Suppressor macrophage (primary cell): Measurements from ENCODE around the gene MYH4.

Experiments
- DNase-seq, 4 experiments: peaks; one replicate each; pipeline ENCODE4 v3.0.0-alpha.2; 2020 to 2022

MYH4 gene

DNA sequence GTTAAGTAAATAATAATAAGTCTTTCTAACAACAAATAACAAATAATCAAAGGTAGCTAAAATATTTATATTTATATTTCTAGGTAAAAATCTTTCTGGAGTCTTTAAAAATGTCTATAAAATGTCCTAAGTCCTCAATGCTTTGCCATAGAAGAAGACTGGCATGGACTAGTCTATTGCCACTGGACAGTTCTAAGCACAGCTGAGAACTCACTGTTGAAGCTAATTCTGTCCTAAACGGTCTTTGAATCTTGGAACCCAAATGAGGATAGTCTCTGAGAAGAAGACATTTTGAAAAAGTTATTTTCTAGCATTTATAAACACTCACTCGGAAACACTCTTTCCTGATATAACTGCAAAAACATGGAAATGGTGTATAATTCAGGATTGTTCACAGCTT lies 48.1 kb downstream of the MYH4 start:
- no peak for DNase-seq

GRCh38 chr17:10420811-10421210 lies 48.5 kb downstream of the MYH4 start:
- DNase-seq, result no peak

DNA sequence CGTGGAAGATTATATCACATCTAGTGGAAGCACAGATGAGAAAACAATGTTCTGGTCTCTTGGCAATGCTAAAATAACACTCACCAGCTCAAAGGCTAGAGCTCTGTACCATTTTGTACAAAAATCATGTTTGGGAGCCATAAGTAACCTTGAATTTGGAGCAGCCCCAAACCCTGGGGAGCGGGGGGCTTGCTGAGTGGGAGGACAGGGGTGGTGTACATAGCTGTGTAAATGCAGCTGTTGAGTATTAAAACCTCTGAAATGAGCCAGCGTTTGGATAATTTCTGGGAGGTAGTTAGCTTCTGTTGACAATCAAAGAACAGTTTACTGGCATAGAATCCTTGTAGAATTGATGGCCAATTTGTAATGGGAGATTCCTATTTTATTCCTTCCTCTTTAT lies 51.9 kb downstream of the MYH4 start:
- DNase-seq, result no peak

DNA sequence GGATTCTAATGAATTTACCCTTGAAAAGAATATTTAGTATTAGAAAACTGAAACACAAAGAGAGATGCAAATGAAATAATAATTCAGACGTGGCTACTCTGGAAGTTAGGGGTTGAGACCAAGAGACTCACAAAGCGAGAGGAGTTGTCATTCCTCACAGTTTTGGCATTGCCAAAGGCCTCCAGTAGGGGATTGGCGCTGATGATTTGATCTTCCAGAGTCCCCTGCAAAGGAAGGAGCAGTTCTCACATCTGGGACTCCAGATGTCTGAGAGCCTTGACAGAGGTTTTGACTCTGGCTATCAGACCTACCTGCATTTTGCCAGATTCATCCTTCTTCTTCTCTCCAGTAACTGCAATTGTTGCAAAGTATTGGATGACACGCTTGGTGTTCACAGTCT lies 54.2 kb downstream of the MYH4 start:
- DNase-seq, result no peak

- DNase-seq, result no peak
Observed at GRCh38 chr17:10403589-10403988, 65.8 kb downstream of the MYH4 start.

DNA sequence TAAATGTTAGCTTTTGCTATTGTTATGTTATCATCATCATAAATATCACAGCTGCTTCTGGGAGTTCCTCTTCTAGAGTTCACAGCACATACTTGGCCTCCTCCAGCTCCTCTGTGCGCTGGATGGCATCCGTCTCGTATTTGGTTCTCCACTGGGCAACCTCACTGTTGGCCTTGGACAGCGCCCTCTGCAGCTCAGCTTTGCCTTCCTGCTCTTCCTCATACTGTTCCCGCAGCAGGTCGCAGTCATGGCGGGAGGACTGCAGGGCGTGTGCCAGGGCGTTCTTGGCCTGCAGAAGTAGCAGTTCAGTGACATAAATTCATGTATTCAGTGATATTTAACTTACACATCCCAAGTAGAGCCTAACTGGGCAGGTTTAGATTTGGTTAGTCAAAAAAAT lies 71.0 kb downstream of the MYH4 start:
- no peak for DNase-seq

DNA sequence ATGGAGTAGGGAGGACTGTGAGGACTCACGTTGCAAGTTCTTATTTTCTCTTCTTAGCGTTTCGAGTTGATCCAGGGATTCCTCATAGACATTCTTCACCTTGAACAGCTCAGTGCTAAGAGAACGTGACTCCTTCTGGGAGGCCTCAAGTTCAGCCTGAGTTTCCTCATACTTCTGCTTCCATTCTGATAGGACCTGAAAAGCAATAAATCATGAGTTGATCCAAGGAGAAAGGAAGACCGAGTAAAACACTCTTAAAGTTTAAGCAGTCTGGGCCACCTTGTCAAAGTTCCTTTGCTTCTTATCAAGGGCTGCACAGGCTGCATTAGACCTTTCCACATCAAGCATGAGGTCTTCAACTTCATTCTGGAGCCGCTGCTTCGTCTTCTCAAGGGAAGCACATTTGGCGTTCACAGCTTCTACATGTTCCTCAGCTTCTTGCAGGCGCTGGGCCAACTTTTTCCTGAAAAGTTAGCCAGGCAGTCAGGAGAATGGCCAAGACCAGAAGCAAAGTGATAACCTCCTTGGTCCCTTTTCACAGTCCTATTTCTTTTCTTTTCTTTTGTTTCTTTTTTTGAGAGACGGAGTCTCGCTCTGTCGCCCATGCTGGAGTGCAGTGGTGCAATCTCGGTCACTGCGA lies 72.7 kb downstream of the MYH4 start:
- no peak for DNase-seq

- DNase-seq, result no peak
Observed at GRCh38 chr17:10394201-10394887, 75.0 kb downstream of the MYH4 start.
